Measurements from ENCODE around the gene DGCR2.

Gene DGCR2

DNA sequence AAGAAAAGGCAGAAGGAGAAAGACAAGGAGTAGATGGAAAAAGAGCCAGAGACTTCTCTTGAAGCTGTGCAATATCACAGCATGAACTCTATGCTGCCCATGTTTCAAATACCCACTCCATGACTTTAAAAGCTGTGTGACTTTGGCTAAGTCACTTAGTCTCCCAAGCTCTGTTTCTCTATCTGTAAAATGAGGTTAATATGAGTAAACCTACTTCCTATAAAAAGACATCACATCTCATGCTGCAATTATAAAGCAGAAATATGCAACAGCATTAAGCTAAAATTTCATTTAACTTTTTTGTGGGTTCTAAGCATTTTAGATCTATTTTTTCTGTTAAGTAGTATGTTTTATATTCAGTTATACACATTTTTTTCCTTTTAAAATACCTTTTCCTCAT lies 11.6 kb downstream of the DGCR2 start:
- peaks cover 68% of the 10 kb centered on the region for H3K4me1 Mint-ChIP-seq
- TF ChIP-seq, protein P1, sequence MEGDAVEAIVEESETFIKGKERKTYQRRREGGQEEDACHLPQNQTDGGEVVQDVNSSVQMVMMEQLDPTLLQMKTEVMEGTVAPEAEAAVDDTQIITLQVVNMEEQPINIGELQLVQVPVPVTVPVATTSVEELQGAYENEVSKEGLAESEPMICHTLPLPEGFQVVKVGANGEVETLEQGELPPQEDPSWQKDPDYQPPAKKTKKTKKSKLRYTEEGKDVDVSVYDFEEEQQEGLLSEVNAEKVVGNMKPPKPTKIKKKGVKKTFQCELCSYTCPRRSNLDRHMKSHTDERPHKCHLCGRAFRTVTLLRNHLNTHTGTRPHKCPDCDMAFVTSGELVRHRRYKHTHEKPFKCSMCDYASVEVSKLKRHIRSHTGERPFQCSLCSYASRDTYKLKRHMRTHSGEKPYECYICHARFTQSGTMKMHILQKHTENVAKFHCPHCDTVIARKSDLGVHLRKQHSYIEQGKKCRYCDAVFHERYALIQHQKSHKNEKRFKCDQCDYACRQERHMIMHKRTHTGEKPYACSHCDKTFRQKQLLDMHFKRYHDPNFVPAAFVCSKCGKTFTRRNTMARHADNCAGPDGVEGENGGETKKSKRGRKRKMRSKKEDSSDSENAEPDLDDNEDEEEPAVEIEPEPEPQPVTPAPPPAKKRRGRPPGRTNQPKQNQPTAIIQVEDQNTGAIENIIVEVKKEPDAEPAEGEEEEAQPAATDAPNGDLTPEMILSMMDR (IDR thresholded peaks at IDR 0.05; ENCODE audit: unreplicated experiment in 3 of 3), result no peak
- H3K27ac Mint-ChIP-seq, result no peak overlapping the region
- H3K4me3 Mint-ChIP-seq, result no peak overlapping the region
- no peaks in the 10 kb centered on the region for H3K27me3 Mint-ChIP-seq (ENCODE audit: low read depth)
- peaks cover 7% of the 10 kb centered on the region for H3K36me3 Mint-ChIP-seq (ENCODE audit: low read depth)
- H3K9me3 Mint-ChIP-seq, result no peaks in the 10 kb centered on the region

DNA sequence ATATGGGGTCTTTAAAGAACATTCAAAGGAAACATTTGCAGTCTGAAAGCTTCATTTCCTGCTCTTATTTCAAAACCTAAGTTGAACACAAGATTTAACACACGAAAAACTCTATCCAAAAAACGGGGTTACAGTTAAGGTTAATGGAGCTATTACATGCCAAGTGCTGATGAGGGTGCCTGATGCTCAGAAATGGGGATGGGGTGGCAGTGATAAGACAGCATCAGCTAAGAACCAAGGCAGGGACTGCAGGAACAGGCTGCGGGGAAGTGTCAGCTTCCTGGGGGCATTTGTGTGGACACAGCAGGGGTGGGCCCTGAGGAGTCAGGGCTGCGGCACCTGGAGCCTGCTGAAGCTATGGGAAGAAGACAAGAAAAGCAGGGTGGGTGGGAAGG lies 12.2 kb downstream of the DGCR2 start:
- Mint-ChIP-seq H3K36me3 (ENCODE audit: low read depth) (peaks cover 3% of the 10 kb centered on the region), H3K4me1 (peaks cover 62% of the 10 kb centered on the region), H3K27ac (peak overlapping the region; percentile 24 to 35 (median 26)), H3K9me3 (no peaks in the 10 kb centered on the region), H3K27me3 (ENCODE audit: low read depth) (no peaks in the 10 kb centered on the region), H3K4me3 (peak overlapping the region in 1 of 3 experiments; percentile 16)
- TF ChIP-seq, protein P1 (IDR thresholded peaks at IDR 0.05; ENCODE audit: unreplicated experiment in 3 of 3), result no peak

DNA sequence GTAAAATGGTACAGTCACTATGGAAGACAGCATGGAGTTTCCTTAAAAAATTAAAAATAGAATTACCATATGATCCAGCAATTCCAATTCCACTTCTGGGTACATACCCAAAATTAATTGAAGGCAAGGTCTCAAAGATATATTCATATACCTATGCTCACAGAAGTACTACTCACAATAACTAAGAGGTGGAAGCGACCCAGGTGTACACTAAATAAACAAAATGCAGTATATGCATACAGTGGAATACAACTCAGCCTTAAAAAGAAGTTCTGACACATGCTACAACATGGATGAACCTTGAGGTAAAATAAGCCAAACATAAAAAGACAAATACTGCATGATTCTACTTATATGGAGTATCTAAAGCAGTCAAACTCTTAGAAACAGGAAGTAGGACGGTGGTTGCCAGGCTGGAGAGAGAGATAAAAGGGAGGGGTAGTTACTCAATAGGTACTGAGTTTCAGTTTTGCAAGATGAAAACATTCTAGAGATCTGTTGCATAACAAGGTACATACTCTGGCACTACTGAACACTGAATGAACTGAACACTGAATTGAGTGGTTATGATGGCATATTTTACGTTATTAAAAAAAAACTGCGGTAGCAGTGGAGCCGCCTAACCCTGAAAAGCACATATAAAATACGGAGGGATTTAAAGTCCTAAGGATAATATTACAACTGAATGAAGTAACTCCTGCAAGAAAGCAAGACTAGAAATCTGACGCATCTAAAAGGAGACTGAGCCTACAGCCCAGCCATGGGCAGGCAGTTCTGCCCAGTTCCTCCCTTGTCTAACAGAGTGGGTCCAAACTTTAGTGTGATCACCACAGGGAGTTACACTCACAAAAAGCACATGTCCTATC lies 12.8 kb downstream of the DGCR2 start:
- H3K4me3 Mint-ChIP-seq, result peak overlapping the region in 1 of 3 experiments; percentile 16

DNA sequence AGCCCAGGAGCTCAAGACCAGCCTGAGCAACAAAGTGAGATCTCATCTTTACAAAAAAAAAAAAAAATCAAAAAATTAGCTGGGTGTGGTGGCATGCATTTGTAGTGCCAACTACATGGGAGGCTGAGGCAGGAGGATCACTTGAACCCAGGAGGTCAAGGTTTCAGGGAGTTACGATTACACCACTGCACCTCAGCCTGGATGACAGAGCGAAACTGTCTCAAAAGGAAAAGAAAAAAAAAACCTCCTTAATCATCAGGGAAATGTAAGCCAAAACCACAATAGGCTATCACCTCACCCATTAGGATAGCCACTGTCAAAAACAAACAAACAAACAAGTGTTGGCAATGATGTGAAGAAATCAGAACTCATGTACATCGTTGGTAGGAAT lies 13.4 kb downstream of the DGCR2 start:
- Mint-ChIP-seq H3K27me3 (ENCODE audit: low read depth) (no peaks in the 10 kb centered on the region), H3K9me3 (no peaks in the 10 kb centered on the region), H3K4me3 (no peak overlapping the region), H3K27ac (no peak overlapping the region), H3K36me3 (ENCODE audit: low read depth) (peaks cover 3% of the 10 kb centered on the region), H3K4me1 (peaks cover 67% of the 10 kb centered on the region)
- TF ChIP-seq, protein P1 (IDR thresholded peaks at IDR 0.05; ENCODE audit: unreplicated experiment in 3 of 3), result no peak

More for the DNA sequence above, 12.8 kb downstream of the DGCR2 start:
- H3K27ac Mint-ChIP-seq, result peak overlapping the region; percentile 24 to 35 (median 26)
- TF ChIP-seq, protein P1 (IDR thresholded peaks at IDR 0.05; ENCODE audit: unreplicated experiment in 3 of 3), result no peak
- peaks cover 3% of the 10 kb centered on the region for H3K36me3 Mint-ChIP-seq (ENCODE audit: low read depth)
- H3K9me3 Mint-ChIP-seq, result no peaks in the 10 kb centered on the region
- H3K4me1 Mint-ChIP-seq, result peaks cover 61% of the 10 kb centered on the region
- H3K27me3 Mint-ChIP-seq (ENCODE audit: low read depth), result no peaks in the 10 kb centered on the region

DNA sequence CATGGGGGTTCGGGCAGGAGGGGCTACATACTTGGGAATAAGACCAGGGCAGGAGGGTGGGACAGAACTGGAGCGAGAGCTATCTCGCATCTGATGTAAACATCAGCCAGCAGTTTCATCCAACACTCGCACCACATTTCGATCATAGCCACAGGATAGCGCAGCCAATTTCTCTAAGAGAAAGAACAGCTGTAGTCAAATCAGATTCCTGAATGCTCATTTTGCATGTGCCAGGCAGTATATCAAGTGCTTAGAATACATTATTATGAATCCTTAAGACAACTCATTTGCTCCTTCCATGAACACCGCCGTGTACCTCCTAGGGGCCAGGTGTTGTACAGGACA lies 14.5 kb downstream of the DGCR2 start:
- Mint-ChIP-seq H3K27me3 (ENCODE audit: low read depth) (no peaks in the 10 kb centered on the region), H3K4me3 (peak overlapping the region in 1 of 3 experiments; percentile 72), H3K4me1 (peaks cover 71% of the 10 kb centered on the region), H3K9me3 (no peaks in the 10 kb centered on the region), H3K36me3 (ENCODE audit: low read depth) (peaks cover 3% of the 10 kb centered on the region), H3K27ac (peak overlapping the region; percentile 55 to 79 (median 62))
- TF ChIP-seq, protein P1 (IDR thresholded peaks at IDR 0.05; ENCODE audit: unreplicated experiment in 3 of 3), result no peak
